Activated T-helper 9 cell treated with anti-CD3 and anti-CD28 coated beads, Interleukin-2, amount 50 U/mL, for 16 hours (primary cell): ENCODE data around the gene SYNDIG1.

Source experiments
- DNase-seq: peaks from one replicate; pipeline ENCODE4 v3.0.0-alpha.2; 2020; ENCODE audit warnings: low read depth

The SYNDIG1 gene

GRCh38 chr20:24473435-24474223 lies 4.2 kb downstream of the SYNDIG1 start:
- DNase-seq: no peak

- no peak for DNase-seq
Observed at GRCh38 chr20:24477831-24478547, 8.6 kb downstream of the SYNDIG1 start.

GRCh38 chr20:24478584-24478983 lies 9.2 kb downstream of the SYNDIG1 start:
- DNase-seq: no peak

DNA sequence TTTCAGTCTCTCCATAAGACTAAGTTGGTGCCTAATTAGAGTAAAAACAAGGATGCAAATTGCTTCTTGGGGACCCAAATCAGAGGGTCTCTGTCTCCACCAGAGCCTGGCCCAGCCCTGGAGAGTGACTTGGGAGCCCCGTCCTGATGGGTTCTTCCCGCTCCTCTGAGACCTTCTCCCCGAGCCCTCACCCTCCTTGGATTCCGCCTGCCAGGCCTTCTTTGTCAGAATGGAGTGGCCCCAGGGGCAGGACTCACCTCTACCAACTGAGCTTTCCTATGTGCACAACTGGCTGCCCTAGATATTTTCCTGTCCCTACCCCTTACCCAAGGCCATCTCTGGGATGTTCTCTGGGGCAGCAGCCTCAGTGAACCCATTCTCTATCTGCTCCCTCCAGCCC lies 9.7 kb downstream of the SYNDIG1 start:
- no peak for DNase-seq

- no peak for DNase-seq
Observed at GRCh38 chr20:24479595-24479994, 10.2 kb downstream of the SYNDIG1 start.

DNA sequence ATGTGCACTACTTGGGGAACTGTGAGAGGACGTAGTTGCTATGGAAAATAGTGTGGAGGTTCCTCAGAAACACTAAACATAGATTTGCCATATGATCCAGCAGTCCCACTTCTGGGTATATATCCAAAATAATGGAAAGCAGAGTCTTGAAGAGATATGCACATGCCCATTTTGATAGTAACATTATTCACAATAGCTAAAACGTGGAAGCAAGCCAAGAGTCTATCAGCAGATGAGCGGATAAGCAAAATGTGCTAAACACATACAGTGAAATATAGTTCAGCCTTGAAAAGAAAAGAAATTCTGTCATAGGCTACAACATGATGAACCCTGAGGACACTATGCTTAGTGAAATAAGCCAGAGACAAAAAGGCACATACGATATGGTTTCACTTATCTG lies 11.1 kb downstream of the SYNDIG1 start:
- DNase-seq: no peak

DNA sequence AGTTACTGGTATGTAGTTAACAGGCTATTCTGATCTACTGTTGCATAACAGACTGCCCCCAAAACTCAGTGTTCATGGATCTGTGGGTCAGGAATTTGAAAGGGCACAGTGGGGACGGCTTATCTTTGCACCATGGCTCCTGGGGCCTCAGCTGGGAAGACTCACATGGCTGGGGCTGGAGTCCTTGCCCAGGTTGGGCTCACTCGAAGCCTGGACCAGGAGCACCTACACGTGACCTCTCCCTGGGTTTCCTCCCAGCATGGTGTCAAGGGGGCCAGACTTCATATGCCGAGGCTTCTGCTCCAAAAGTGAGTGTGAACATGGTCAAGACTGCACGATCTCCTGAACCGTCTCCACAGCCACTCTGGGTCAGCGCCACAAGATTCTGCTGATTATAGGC lies 11.7 kb downstream of the SYNDIG1 start:
- no peak for DNase-seq

DNA sequence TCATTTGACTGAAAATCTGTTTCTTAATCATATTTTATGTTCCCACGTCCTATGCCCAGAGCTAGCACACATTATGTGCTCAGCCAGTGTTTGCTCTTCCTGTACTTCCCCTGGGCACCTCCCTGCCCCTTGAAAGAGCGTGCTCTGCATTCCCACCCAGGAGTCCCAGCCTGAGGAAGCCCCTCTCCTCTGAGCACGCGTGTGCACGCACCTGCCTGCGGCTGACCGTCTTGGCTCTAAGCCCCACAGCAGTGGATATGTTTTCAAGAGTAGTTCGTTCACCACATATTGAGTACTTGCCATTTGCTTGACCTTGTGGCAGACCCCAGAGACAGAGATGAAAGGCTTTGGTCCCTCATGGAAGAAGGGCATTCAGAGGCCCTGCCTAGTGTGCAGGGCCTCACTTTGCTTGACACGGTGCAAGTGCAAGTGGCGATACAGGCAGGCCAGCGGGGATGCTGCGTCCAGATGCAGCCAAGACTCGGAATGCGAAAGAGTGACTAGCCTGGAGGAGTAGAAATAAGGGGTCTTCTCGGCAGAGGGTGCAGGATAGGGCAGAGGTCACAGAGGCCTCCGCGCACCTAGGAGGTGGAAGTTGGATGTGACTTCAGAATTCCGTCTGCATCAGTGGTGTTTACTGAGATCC lies 14.1 kb downstream of the SYNDIG1 start:
- no peak for DNase-seq

DNA sequence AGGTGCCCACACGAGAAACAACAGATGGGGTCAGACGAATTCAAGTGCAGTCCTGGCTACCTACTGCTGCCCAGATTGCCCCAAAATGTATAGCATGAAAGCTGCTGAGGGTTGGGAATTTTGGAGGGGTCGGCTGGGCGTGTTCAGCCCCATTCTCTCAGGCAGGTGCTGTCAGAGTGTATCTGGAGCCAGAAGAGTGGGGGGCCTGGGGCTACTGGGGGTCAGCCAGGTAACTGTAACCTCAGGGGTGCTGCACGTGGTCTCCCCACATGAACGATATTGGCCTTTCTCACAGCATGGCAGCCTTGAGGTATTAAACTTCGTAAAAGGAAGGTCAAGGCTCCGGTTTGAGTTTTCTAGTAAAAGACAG lies 14.6 kb downstream of the SYNDIG1 start:
- DNase-seq: no peak

- no peak for DNase-seq
Observed at GRCh38 chr20:24485981-24486380, 16.6 kb downstream of the SYNDIG1 start.

- DNase-seq: no peak
Observed at GRCh38 chr20:24487240-24487639, 17.8 kb downstream of the SYNDIG1 start.

DNA sequence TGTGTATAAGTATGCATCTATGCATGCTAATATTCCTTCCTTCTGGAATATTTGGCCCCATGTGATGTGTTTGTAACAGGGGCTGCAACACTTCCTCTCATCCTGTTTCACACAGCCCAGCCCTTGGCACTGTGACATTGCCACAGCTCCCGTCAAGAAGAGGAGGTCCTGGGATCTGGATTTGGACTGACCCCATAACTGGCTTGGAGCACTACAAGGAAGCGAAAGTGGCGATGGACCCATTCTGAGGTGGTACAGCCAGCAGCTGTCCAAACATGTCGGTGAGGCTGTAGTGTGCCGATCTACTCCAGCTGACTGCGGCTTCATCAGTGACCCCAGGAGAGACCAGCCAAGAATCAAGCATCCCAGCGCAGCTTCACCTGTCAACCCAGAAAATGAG lies 18.2 kb downstream of the SYNDIG1 start:
- no peak for DNase-seq

- DNase-seq: no peak
Observed at GRCh38 chr20:24488064-24488799, 18.8 kb downstream of the SYNDIG1 start.

GRCh38 chr20:24488800-24489175 lies 19.4 kb downstream of the SYNDIG1 start:
- no peak for DNase-seq

- DNase-seq: no peak
Observed at GRCh38 chr20:24489193-24489592, 19.8 kb downstream of the SYNDIG1 start.

GRCh38 chr20:24489631-24490260 lies 20.3 kb downstream of the SYNDIG1 start:
- DNase-seq: no peak

DNA sequence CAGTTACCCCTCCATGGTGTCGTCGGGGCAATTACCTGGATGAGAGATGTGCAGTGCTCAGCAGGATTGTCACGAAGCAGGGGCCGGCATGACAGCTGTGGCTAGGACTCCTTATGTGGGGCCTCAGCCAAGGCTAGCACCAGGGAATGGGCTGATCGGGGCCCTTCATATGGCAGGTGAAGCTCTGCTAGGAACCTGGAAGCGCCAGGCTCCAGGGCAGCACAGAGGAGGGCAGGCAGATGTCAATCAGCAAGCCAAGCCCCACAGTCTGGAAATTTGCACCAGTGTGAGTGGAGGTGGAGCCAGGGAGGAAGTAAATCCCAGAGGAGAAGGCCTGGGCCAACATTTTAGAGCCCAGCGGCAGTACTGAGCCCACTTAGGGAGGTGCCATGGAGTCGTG lies 21.2 kb downstream of the SYNDIG1 start:
- DNase-seq: no peak

- no peak for DNase-seq
Observed at GRCh38 chr20:24491041-24491756, 21.8 kb downstream of the SYNDIG1 start.

GRCh38 chr20:24492031-24492607 lies 22.7 kb downstream of the SYNDIG1 start:
- no peak for DNase-seq

DNA sequence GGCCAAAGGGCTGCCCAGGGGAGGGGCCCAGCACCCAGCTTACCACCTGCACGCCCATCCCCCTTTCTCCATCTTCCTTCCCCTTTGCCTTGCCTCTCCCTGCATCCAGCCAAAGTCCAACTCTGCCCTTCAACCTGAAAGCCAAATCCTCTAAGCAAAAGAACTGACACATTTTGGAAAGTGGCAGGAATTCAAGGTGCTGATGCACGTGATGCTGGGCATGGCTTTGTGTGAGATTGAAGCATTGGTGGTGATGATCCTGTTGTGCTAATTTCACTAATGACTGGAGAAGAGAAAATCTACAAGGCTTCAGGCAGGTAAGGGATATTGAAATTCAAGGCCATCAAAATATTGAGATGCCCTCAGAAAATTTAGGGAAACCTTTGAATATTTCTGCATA lies 23.3 kb downstream of the SYNDIG1 start:
- no peak for DNase-seq

DNA sequence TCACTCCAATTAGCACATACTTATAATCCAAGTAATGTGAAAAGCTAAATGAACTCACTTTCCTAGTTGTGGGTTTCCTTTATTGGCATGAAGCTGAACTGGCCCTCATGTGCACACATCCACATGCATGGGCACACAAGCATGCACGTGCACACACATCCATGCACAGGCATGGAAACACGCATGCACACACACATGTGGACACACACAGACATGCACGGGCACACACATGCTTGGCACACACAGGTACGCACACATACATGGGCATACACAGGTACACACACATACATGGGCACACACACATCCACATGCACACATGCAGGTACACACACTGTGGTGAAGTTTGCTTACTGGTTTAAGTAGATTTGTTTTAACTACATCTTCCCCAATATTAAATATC lies 23.8 kb downstream of the SYNDIG1 start:
- no peak for DNase-seq
